ENCODE data around the gene FN3KRP.

Gene FN3KRP

GRCh38 chr17:82750241-82750908 lies 33.9 kb downstream of the FN3KRP start:
- no peak for TF ChIP-seq CTCF (conservative IDR thresholded peaks at IDR 0.05; ENCODE audit: low read depth, low read length)
- DNase-seq (ENCODE audit: low read depth), result no peak
- no peak overlapping the region for H3K4me3 ChIP-seq (ENCODE audit: low read depth, low read length)

DNA sequence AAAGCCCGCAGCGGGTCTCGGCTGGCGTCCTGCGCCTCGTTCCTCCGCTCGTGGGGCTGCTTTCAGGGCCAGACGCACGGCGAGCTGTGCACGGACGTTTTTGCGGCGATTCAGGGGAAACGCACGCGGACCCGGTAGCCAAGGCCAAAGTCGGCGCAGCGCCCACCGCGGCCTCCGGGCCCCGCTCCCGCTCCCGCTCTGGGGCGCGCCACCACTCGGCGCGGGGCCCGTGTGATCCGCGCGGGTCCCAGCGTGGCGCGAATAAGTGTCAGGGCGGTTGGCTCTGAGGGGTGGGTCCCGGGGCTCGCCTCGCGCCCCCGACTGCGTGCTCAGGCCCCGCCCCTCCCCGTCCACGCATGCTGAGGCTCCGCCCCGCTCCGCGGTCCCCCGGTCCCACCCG lies 34.7 kb downstream of the FN3KRP start:
- TF ChIP-seq CTCF (conservative IDR thresholded peaks at IDR 0.05; ENCODE audit: low read depth, low read length), result no peak
- peak overlapping the region; percentile 54 for H3K4me3 ChIP-seq (ENCODE audit: low read depth, low read length)
- DNase-seq (ENCODE audit: low read depth), result no peak

GRCh38 chr17:82751571-82752370 lies 35.3 kb downstream of the FN3KRP start, which contains the start of gene TBCD:
TBCD (plus strand) TSS chr17:82752065; CDS start chr17:82752194, 129 bp downstream.
- H3K4me3 ChIP-seq (ENCODE audit: low read depth, low read length), result peak within 1 kb of the TSS; percentile 88
- peak; percentile 92 for DNase-seq (ENCODE audit: low read depth)
- TF ChIP-seq CTCF (conservative IDR thresholded peaks at IDR 0.05; ENCODE audit: low read depth, low read length), result no peak

DNA sequence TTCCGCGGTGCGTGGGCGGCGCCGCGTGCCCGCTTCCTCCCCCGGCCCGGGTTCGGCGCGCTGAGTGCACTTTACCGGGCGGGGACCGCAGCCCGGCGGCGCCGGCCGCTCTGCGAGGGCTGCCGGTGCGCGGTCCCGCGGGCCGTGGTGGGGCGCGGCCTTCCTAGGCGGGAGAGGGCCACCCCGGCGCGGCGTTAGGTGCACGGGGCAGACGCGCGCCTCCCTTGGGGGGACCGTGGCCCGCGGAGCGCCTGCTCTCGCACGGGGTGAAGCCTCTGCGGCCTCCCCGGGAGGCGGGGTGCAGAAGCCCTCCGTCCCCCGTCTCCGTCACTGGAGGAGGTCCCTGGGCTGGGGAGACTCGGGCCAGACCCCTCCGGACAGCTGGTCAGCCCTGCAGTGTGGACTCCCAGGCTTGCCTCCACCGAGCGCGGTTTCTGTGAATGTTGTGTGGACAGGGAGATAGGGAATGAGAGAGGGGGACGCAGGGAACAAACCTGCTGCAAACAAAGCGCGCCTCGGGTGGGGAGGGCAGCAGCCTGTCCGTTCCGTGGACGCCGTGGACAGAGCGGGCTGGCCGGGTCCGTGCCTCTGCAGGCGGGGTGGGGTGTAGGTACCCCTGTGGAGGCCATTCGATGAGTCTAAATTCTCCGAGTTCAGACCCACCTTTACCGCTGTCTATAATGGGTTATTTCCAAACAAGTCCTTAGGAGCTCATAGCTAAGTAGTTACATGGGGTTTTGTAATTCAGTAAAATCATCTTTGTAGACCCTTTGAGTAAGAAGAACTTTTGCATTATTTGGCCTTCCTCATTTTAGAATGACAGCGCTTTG lies 36.1 kb downstream of the FN3KRP start:
- H3K4me3 ChIP-seq (ENCODE audit: low read depth, low read length), result peak overlapping the region; percentile 88
- peak; percentile 9 for DNase-seq (ENCODE audit: low read depth)
- TF ChIP-seq CTCF (conservative IDR thresholded peaks at IDR 0.05; ENCODE audit: low read depth, low read length), result no peak

DNA sequence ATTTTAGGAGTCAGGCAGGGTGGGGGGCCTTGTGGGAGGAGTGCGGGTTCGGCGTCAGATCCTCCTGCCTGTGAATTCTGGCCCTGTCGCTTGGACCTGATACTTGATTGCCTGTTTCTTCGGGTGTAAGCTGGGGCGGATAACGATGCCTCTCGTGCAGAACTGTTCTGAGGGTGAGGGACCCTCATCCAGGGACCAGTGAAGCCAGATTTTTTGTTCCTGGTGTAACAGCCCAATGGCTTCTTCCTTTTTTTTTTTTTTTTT lies 36.6 kb downstream of the FN3KRP start:
- H3K4me3 ChIP-seq (ENCODE audit: low read depth, low read length), result peak overlapping the region; percentile 88
- no peak for TF ChIP-seq CTCF (conservative IDR thresholded peaks at IDR 0.05; ENCODE audit: low read depth, low read length)
- DNase-seq (ENCODE audit: low read depth), result no peak

GRCh38 chr17:82754297-82755208 lies 38.0 kb downstream of the FN3KRP start:
- H3K4me3 ChIP-seq (ENCODE audit: low read depth, low read length), result no peak overlapping the region
- TF ChIP-seq CTCF (conservative IDR thresholded peaks at IDR 0.05; ENCODE audit: low read depth, low read length), result no peak
- DNase-seq (ENCODE audit: low read depth), result peak; percentile 30
